IMR-90 (cell line): ENCODE data around the gene CLOCK. TPM values are rescaled to one million over a fixed set of nuclear protein-coding genes. Genes with fewer than 3 reads are reported as not detected.

Experiments
- ATAC-seq: fragments of 200-7000 bp; cut with Tn5 transposase; 2 replicates; pipeline ENCODE4 v1.9.1; 2020; ENCODE audit warnings: low read depth, mild to moderate bottlenecking, moderate library complexity
- BruUV-seq: library from RNA; stranded (reverse); fragments of 400-500 nt; replicated peaks from 2 replicates; lab custom pipeline; 2021; lab: Mats Ljungman, UMichigan
- CTCF ChIA-PET: fragments of 300-600 bp; formaldehyde crosslinking; extraction: SDS; loops from one replicate; lab custom pipeline; 2021; ENCODE audit warnings: antibody characterized with exemption; lab: Yijun Ruan, JAX
- POLR2A ChIA-PET: fragments of 300-600 bp; sonication (Branson Sonifier 250); formaldehyde crosslinking; loops from one replicate; lab custom pipeline; 2022; ENCODE audit warnings: antibody characterized with exemption; ENCODE audit not compliant: unreplicated experiment; lab: Charles Lee
- DNase-seq: peaks from one replicate; pipeline ENCODE4 v3.0.0; 2013
- H2AFZ ChIP-seq: replicated peaks from 2 replicates; pipeline ENCODE3; 2013; ENCODE audit warnings: low read length, mild to moderate bottlenecking; ENCODE audit not compliant: poor library complexity
- H2AK5ac ChIP-seq: 2 replicates; pipeline ENCODE4 v1.6.1; 2013; ENCODE audit warnings: low read depth, low read length, inconsistent platforms
- H2AK9ac ChIP-seq: replicated peaks from 2 replicates; pipeline ENCODE3; 2013; ENCODE audit warnings: mild to moderate bottlenecking, low read depth, low read length, moderate library complexity; ENCODE audit not compliant: poor library complexity
- H2BK120ac ChIP-seq: 2 replicates; pipeline ENCODE4 v1.6.1; 2013; ENCODE audit warnings: low read depth, low read length, inconsistent platforms
- H2BK15ac ChIP-seq: 3 replicates; pipeline ENCODE4 v1.6.1; 2013; ENCODE audit warnings: low read depth, low read length, inconsistent platforms
- H2BK20ac ChIP-seq: 2 replicates; pipeline ENCODE4 v1.6.1; 2013; ENCODE audit warnings: low read depth, mild to moderate bottlenecking, inconsistent platforms, low read length, moderate library complexity
- H2BK5ac ChIP-seq: 2 replicates; pipeline ENCODE4 v1.6.1; 2013; ENCODE audit warnings: mild to moderate bottlenecking, low read depth, low read length, inconsistent platforms; ENCODE audit not compliant: poor library complexity, severe bottlenecking
- H3K14ac ChIP-seq: replicated peaks from 2 replicates; pipeline ENCODE4 v1.6.1; 2013; ENCODE audit warnings: low read depth, low read length, inconsistent platforms
- H3K18ac ChIP-seq: 2 replicates; pipeline ENCODE4 v1.6.1; 2013; ENCODE audit warnings: low read depth, low read length, control low read depth
- H3K23ac ChIP-seq: 2 replicates; pipeline ENCODE4 v1.6.1; 2013; ENCODE audit warnings: low read depth, low read length, inconsistent platforms
- H3K27ac ChIP-seq: 2 replicates; pipeline ENCODE4 v1.5.1; 2013; ENCODE audit warnings: mild to moderate bottlenecking, control low read depth, low read length; ENCODE audit not compliant: insufficient read depth
- H3K27me3 ChIP-seq: 2 replicates; pipeline ENCODE4 v1.6.1; 2013; ENCODE audit warnings: low read length; ENCODE audit not compliant: control insufficient read depth, insufficient read depth
- H3K36me3 ChIP-seq: 2 replicates; pipeline ENCODE4 v1.6.1; 2013; ENCODE audit warnings: low read length, mixed read lengths; ENCODE audit not compliant: control insufficient read depth, insufficient read depth
- H3K4ac ChIP-seq: 2 replicates; pipeline ENCODE4 v1.6.1; 2013; ENCODE audit warnings: low read depth, low read length, inconsistent platforms
- H3K4me1 ChIP-seq: 2 replicates; pipeline ENCODE4 v1.6.1; 2013; ENCODE audit warnings: low read length, mixed read lengths; ENCODE audit not compliant: control insufficient read depth, insufficient read depth
- H3K4me2 ChIP-seq: 2 replicates; pipeline ENCODE4 v1.6.1; 2013; ENCODE audit warnings: low read depth, mild to moderate bottlenecking, control low read depth, low read length, moderate library complexity
- H3K4me3 ChIP-seq: 2 replicates; pipeline ENCODE4 v1.5.1; 2013; ENCODE audit warnings: low read depth, mild to moderate bottlenecking, control low read depth, low read length, moderate library complexity; ENCODE audit not compliant: insufficient read depth
- H3K56ac ChIP-seq: 2 replicates; pipeline ENCODE4 v1.6.1; 2013; ENCODE audit warnings: low read length, inconsistent platforms; ENCODE audit not compliant: insufficient read depth; ENCODE audit errors: extremely low read depth
- H3K79me1 ChIP-seq, 2 experiments: 2 replicates each; pipeline ENCODE4 v1.6.1; 2013; ENCODE audit warnings: low read length in 2 of 2, inconsistent platforms in 1 of 2, low read depth in 1 of 2
- H3K9ac ChIP-seq: 2 replicates; pipeline ENCODE4 v1.6.1; 2013; ENCODE audit warnings: low read depth, low read length, control low read depth
- H3K9me1 ChIP-seq: 2 replicates; pipeline ENCODE4 v1.6.1; 2013; ENCODE audit warnings: low read length, inconsistent platforms; ENCODE audit not compliant: insufficient read depth
- H3K9me3 ChIP-seq: 2 replicates; pipeline ENCODE4 v1.6.1; 2013; ENCODE audit warnings: low read length; ENCODE audit not compliant: control insufficient read depth, insufficient read depth
- H4K20me1 ChIP-seq: 2 replicates; pipeline ENCODE4 v1.6.1; 2013; ENCODE audit warnings: low read length, inconsistent platforms; ENCODE audit not compliant: insufficient read depth
- H4K5ac ChIP-seq: 2 replicates; pipeline ENCODE4 v1.6.1; 2013; ENCODE audit warnings: mild to moderate bottlenecking, low read depth, low read length, control low read depth
- H4K8ac ChIP-seq, 2 experiments: 2 replicates each; pipeline ENCODE4 v1.6.1; 2013; ENCODE audit warnings: low read depth in 2 of 2, low read length in 2 of 2, control low read depth in 1 of 2, inconsistent platforms in 1 of 2
- H4K91ac ChIP-seq: 2 replicates; pipeline ENCODE4 v1.6.1; 2013; ENCODE audit warnings: low read depth, low read length, inconsistent platforms; ENCODE audit not compliant: insufficient read depth
- CEBPB ChIP-seq: IDR thresholded peaks from 2 replicates; pipeline ENCODE4 v1.6.1; 2012; ENCODE audit warnings: low read depth, low read length, improper control_type of control experiment
- CHD1 ChIP-seq: IDR thresholded peaks from 2 replicates; pipeline ENCODE4 v1.6.1; 2012; ENCODE audit warnings: low read depth, low read length, improper control_type of control experiment
- POLR2A ChIP-seq: IDR thresholded peaks from 2 replicates; pipeline ENCODE4 v1.6.1; 2012; ENCODE audit warnings: mild to moderate bottlenecking, low read depth, low read length
- WGBS, 2 experiments: methylation state at CpG; one replicate each; pipeline versions ENCODE4 v1.1.5 to v1.1.7; 2013; ENCODE audit warnings: missing lambda C conversion rate in 2 of 2; ENCODE audit not compliant: insufficient read length in 1 of 2; ENCODE audit errors: extremely low coverage in 2 of 2; 5-methylcytosine and 5-hydroxymethylcytosine counted together
- dilution Hi-C: fragments of 300-500 bp; cut with HindIII; formaldehyde crosslinking; loops from one replicate; pipeline ENCODE4 v1.14.3; 2018; ENCODE audit warnings: low sequenced_read_pairs; ENCODE audit not compliant: unreplicated experiment
- in situ Hi-C: fragments of 300-500 bp; cut with MboI; formaldehyde crosslinking; loops from 3 replicates; pipeline ENCODE4 v1.14.3; 2019; ENCODE audit warnings: low sequenced_read_pairs, inconsistent platforms, mixed read lengths
- intact Hi-C: fragments of 100-400 bp; cut with micrococcal nuclease; formaldehyde crosslinking; loops from 2 replicates; pipeline ENCODE4 v1.10.0; 2022
- polyA plus RNA-seq, 3 experiments: library from polyadenylated mRNA; depleted of rRNA; stranded (reverse); fragments of >200 nt; gene quantifications; 2 replicates each; pipeline ENCODE4 v1.2.3, GENCODE V29; 2012; ENCODE audit warnings: low replicate concordance in 1 of 3
- total RNA-seq: library from RNA; depleted of rRNA; stranded (reverse); fragments of >200 nt; gene quantifications from 2 replicates; pipeline ENCODE4 v1.2.3, GENCODE V29; 2012

CLOCK gene
- total and polyA plus RNA-seq, 2 of the 4 experiments (the other 2 are of a cell fraction): 7.3 to 53.4 TPM

DNA sequence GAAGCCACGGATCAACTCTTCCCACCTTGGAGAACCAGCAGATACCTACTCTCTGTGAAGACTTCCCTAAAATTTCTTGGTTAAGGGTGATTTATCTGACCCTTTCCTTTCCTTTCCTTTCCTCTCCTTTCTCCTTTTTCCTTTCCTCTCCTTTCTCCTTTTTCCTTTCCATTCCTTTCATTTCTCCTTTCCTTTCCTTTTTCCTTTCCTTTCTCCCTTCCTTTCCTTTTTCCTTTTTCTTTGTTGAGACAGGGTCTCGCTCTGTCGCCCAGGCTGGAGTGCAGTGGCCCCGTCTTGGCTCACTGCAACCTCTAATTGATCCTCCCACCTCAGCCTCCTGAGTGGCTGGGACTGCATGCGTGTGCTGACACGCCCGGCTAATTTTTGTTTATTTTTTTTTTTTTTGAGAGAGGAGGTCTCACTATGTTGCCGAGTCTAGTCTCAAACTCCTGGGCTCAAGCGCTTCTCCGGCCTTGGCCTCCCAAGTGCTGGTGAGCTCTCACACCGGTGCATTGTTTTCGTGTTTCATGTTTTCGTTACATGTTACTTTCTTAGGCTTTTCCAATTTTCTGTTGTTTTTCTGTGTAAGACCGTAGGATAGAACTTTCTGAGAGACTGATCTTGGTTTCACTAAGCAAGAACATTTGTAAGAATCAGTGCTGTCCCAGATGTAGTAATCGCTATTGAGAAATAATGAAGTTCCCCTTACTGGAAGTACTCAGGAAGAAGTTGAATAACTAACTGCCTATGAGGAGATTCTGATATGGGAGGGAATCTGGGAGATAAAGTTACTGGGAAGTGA is 149.0 kb downstream of the CLOCK start:
- H4K91ac ChIP-seq: peak overlapping the region; percentile 54
- ATAC-seq (no peak), DNase-seq (peak; percentile 90)
- in situ Hi-C loops (no loop called here), dilution Hi-C loops (no loop called here), intact Hi-C loops (loop anchor here (1.0 kb wide), 1 partner anchor 149 kb away; the partner anchor contains the start of gene CLOCK)
- TSS peak; percentile 39 for BruUV-seq
- peak overlapping the region; percentile 99 for H3K23ac ChIP-seq
- H4K5ac ChIP-seq: peak overlapping the region; percentile 79
- H2BK15ac ChIP-seq: no peak overlapping the region
- H2BK20ac ChIP-seq: no peak overlapping the region
- H3K9me1 ChIP-seq: peaks cover 3% of the 10 kb centered on the region; the same call in 1 of the 2 replicates
- peak overlapping the region; percentile 66 to 73; a peak in 2 of 4 replicates for H4K8ac ChIP-seq
- H2AFZ ChIP-seq: no peak overlapping the region
- H4K20me1 ChIP-seq: peaks cover 57% of the 10 kb centered on the region
- ChIA-PET CTCF (no interaction called here), POLR2A (interaction anchor here (0.7 kb wide), 1 partner anchor 918 kb away, joined by 9 read pairs; no protein-coding TSS in a partner anchor)
- peak overlapping the region; percentile 95 for H2BK5ac ChIP-seq
- no peak overlapping the region; the same call in 1 of the 2 replicates for H2BK120ac ChIP-seq
- no peaks in the 10 kb centered on the region for H3K27me3 ChIP-seq
- H2AK5ac ChIP-seq: peak overlapping the region; percentile 10; the same call in 1 of the 2 replicates
- peaks cover 9% of the 10 kb centered on the region for H3K36me3 ChIP-seq
- peak overlapping the region; percentile 95 for H3K18ac ChIP-seq
- peak overlapping the region; percentile 91 for H3K4me2 ChIP-seq
- peak overlapping the region; percentile 78 for H3K4ac ChIP-seq
- H3K4me1 ChIP-seq: peaks cover 7% of the 10 kb centered on the region
- no peaks in the 10 kb centered on the region for H3K9me3 ChIP-seq
- H3K56ac ChIP-seq: peak overlapping the region; percentile 92
- H3K27ac ChIP-seq: peak overlapping the region; percentile 99
- peak overlapping the region; percentile 90 for H3K14ac ChIP-seq
- H3K9ac ChIP-seq: peak overlapping the region; percentile 99
- peak overlapping the region; percentile 99 for H3K4me3 ChIP-seq
- 21% methylated on average over 4 of the region's 15 CpGs; no CpG with 5 or more reads in 1 of the 2 experiments for WGBS, 2 experiments
- H3K79me1 ChIP-seq: peaks cover 2 to 7% of the 10 kb centered on the region in 2 experiments; a peak in 2 of 4 replicates
- H2AK9ac ChIP-seq: peak overlapping the region; percentile 6
- TF ChIP-seq CHD1: no peak; the same call in 1 of the 2 replicates
- peak; percentile 92 for TF ChIP-seq CEBPB
- TF ChIP-seq POLR2A: peak; percentile 58; the same call in 1 of the 2 replicates
